Neutrophil (primary cell): ENCODE measurements around the gene PGK1.
"Not testable (repeated sequence)": the region's sequence is repeated elsewhere in the genome, so short reads cannot be mapped to it uniquely, and the experiment has no call there.

ENCODE experiments used
- H3K27ac ChIP-seq: fragments of 200-600 bp; sonication (generic); 2 replicates; pipeline ENCODE4 v1.5.1; 2016; ENCODE audit warnings: mild to moderate bottlenecking, moderate library complexity
- H3K27me3 ChIP-seq: fragments of 200-600 bp; sonication (generic); 2 replicates; pipeline ENCODE4 v1.6.0; 2016; ENCODE audit warnings: mild to moderate bottlenecking
- H3K36me3 ChIP-seq: fragments of 200-600 bp; sonication (generic); 2 replicates; pipeline ENCODE4 v1.5.1; 2017
- H3K4me1 ChIP-seq, 2 experiments: fragments of 200-600 bp in 1 of 2; sonication (generic) in 1 of 2; 1 replicate in 1 of 2; 2 replicates in 1 of 2; pipeline versions ENCODE4 v1.5.1 to v1.6.1; 2013 to 2016; ENCODE audit warnings: low read depth in 1 of 2, low read length in 1 of 2, mild to moderate bottlenecking in 1 of 2, moderate library complexity in 1 of 2; ENCODE audit not compliant: control insufficient read depth in 1 of 2, insufficient read depth in 1 of 2
- H3K4me3 ChIP-seq, 2 experiments: fragments of 200-600 bp in 1 of 2; sonication (generic) in 1 of 2; 1 replicate in 1 of 2; 2 replicates in 1 of 2; pipeline ENCODE4 v1.5.1; 2013 to 2016; ENCODE audit warnings: low read depth in 1 of 2, low read length in 1 of 2, mild to moderate bottlenecking in 1 of 2, moderate library complexity in 1 of 2
- H3K9me3 ChIP-seq: fragments of 200-600 bp; sonication (generic); 2 replicates; pipeline ENCODE4 v1.5.1; 2016
- TF ChIP-seq, protein P1 (sequence below): fragments of 200-600 bp; sonication (generic); IDR thresholded peaks from 2 replicates; pipeline ENCODE4 v1.5.1; 2016; ENCODE audit warnings: antibody characterized with exemption

Gene PGK1

DNA sequence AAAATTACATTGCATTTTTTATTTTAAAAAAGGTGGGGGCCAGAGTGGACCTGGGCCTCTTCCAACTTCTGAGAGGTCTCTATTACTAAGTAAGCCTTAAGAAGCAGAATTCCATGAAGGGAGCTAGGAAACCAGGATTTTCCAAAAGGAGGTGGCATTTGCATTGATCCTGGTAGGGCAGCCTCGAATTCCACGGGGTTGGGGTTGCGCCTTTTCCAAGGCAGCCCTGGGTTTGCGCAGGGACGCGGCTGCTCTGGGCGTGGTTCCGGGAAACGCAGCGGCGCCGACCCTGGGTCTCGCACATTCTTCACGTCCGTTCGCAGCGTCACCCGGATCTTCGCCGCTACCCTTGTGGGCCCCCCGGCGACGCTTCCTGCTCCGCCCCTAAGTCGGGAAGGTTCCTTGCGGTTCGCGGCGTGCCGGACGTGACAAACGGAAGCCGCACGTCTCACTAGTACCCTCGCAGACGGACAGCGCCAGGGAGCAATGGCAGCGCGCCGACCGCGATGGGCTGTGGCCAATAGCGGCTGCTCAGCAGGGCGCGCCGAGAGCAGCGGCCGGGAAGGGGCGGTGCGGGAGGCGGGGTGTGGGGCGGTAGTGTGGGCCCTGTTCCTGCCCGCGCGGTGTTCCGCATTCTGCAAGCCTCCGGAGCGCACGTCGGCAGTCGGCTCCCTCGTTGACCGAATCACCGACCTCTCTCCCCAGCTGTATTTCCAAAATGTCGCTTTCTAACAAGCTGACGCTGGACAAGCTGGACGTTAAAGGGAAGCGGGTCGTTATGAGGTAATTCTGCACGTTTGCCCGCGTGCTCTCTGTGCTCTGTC, at the start of gene PGK1:
Gene PGK1 (plus strand): TSS at position 626 of the 824 bp plus-strand sequence. CDS start 93 bp downstream, at position 719.
- Histone ChIP-seq H3K27ac (peak within 1 kb of the TSS; percentile 97), H3K4me3 (peak within 1 kb of the TSS; percentile 74 to 98), H3K36me3 (no peaks in the 10 kb centered on the region), H3K4me1 (peaks cover 42 to 44% of the 10 kb centered on the region in 2 experiments), H3K27me3 (no peaks in the 10 kb centered on the region), H3K9me3 (no peaks in the 10 kb centered on the region)
- TF ChIP-seq, protein P1, sequence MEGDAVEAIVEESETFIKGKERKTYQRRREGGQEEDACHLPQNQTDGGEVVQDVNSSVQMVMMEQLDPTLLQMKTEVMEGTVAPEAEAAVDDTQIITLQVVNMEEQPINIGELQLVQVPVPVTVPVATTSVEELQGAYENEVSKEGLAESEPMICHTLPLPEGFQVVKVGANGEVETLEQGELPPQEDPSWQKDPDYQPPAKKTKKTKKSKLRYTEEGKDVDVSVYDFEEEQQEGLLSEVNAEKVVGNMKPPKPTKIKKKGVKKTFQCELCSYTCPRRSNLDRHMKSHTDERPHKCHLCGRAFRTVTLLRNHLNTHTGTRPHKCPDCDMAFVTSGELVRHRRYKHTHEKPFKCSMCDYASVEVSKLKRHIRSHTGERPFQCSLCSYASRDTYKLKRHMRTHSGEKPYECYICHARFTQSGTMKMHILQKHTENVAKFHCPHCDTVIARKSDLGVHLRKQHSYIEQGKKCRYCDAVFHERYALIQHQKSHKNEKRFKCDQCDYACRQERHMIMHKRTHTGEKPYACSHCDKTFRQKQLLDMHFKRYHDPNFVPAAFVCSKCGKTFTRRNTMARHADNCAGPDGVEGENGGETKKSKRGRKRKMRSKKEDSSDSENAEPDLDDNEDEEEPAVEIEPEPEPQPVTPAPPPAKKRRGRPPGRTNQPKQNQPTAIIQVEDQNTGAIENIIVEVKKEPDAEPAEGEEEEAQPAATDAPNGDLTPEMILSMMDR, result no peak

DNA sequence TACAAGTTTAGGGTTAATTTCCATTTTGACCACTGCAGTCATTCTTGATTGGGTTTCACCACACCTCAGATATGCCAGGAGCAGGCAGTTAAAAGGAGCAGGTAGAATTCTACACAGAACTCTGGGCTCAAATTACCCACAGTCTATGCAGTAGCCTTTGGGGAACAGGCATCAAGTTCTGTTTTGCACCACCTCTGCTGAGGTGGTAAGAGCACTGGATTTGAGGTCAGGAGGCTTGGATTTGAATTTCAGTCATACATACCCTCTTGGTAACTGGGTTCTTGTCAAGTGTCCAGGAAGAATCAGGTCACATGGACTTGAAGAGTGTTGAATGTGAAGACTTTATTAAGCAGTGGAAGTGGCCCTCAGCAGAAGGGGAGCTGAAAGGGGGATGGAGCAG, 40.4 kb upstream of the PGK1 start:
- TF ChIP-seq, protein P1, result no peak

DNA sequence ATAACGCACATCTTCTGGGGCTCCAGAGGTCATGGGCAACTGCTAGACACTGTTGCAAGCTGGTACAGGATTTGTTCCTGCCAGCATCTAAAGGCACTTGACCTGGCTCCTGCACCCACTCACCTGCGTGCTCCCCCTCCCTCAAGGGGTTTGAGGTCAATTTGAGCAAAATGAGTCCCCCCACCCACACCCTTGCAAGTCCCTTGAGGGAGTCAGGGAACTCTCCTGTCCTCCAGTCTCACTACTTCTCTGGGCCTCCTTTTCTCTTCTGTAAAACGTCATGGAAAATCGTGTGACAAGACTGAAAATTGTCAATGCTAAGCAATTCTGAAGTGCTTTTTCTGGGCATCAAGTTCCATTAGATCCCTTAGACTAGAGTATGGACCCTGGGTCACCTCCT, 39.9 kb upstream of the PGK1 start:
- H3K4me1 ChIP-seq, result no peaks in the 10 kb centered on the region
- no peaks in the 10 kb centered on the region for H3K9me3 ChIP-seq
- no peak overlapping the region for H3K4me3 ChIP-seq
- TF ChIP-seq, protein P1, result no peak
- no peak overlapping the region for H3K27ac ChIP-seq
- no peaks in the 10 kb centered on the region for H3K27me3 ChIP-seq
- H3K36me3 ChIP-seq, result no peaks in the 10 kb centered on the region

More for the DNA sequence above, 40.4 kb upstream of the PGK1 start:
- Histone ChIP-seq H3K4me1 (no peaks in the 10 kb centered on the region), H3K27me3 (no peaks in the 10 kb centered on the region), H3K36me3 (no peaks in the 10 kb centered on the region), H3K9me3 (no peaks in the 10 kb centered on the region), H3K27ac (no peak overlapping the region), H3K4me3 (no peak overlapping the region)

DNA sequence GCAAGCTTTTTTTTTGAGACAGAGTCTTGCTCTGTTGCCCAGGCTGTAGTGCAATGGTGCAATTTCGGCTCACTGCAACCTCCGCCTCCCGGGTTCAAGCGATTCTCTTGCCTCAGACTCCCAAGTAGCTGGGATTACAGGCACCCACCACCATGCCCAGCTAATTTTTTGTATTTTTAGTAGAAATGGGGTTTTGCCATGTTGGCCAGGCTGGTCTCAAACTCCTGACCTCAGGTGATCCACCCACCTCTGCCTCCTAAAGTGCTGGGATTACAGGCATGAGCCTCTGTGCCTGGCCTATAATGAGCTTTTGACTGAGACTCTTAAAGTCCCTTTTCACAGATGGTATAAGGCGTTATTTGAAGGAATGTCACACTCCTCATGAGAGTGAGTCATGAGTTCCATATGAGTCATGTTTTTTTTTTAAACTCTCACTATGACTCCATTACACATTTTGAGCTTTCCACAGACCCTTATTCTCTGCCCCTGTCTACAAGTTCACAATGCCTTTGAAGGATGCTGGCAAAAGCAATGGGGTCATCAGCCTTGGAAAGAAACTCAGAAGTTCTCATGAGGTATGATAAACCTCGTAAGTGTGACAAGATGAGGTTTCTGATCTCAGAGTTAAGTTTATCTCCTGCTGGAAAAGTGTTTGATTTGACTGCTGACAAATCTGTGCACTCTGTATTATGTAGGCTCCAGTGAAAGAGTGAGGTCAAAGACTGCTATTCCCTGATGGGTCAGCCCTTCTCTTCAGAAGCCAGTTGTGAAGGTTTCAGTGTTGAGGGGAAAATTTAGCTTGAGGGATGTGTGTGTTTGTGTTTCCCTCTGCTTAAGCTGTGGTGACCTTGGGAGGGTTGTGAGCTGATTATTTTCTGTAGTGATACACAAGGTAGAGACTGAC, 39.1 kb upstream of the PGK1 start:
- H3K27ac ChIP-seq, H3K9me3 ChIP-seq, H3K27me3 ChIP-seq, H3K36me3 ChIP-seq, H3K4me3 ChIP-seq, H3K4me1 ChIP-seq: not testable (repeated sequence)

DNA sequence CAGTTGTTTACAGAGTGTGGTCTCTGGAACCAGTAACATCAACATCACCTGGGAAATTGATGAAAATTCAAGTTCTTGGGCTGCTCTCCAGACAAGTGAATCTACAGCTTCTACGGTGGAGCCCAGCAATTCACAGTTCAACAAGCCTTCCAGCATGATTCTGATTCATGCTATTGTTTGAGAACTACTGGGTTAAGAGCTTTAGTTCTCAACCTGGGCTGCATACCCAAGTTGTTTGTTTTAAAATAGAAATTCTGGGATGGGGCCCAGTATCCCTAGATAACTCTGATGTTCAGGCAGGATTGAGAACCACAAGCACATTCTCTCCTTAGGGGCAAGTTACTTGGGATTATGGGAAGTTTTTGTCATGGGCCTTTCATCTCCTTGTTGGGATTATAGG, 37.9 kb upstream of the PGK1 start:
- Histone ChIP-seq H3K4me1 (no peaks in the 10 kb centered on the region), H3K36me3 (no peaks in the 10 kb centered on the region), H3K4me3 (no peak overlapping the region), H3K9me3 (no peaks in the 10 kb centered on the region), H3K27me3 (no peaks in the 10 kb centered on the region), H3K27ac (no peak overlapping the region)
- TF ChIP-seq, protein P1, result no peak
